22Rv1 (cell line): Measurements from ENCODE around the gene CLEC16A.
"Not testable (repeated sequence)": the region's sequence is repeated elsewhere in the genome, so short reads cannot be mapped to it uniquely, and the experiment has no call there.

Source experiments
- H3K27ac ChIP-seq: fragments of 450-650 bp; 2 replicates; pipeline ENCODE4 v1.5.1; 2017
- ZFX ChIP-seq: fragments of 450-650 bp; IDR thresholded peaks from 2 replicates; pipeline ENCODE4 v1.6.1; 2017; ENCODE audit warnings: antibody characterized with exemption, borderline replicate concordance
- TF ChIP-seq, protein P1 (sequence below): fragments of 450-650 bp; IDR thresholded peaks from 2 replicates; pipeline ENCODE4 v1.5.1; 2017; ENCODE audit warnings: mild to moderate bottlenecking

Gene CLEC16A

DNA sequence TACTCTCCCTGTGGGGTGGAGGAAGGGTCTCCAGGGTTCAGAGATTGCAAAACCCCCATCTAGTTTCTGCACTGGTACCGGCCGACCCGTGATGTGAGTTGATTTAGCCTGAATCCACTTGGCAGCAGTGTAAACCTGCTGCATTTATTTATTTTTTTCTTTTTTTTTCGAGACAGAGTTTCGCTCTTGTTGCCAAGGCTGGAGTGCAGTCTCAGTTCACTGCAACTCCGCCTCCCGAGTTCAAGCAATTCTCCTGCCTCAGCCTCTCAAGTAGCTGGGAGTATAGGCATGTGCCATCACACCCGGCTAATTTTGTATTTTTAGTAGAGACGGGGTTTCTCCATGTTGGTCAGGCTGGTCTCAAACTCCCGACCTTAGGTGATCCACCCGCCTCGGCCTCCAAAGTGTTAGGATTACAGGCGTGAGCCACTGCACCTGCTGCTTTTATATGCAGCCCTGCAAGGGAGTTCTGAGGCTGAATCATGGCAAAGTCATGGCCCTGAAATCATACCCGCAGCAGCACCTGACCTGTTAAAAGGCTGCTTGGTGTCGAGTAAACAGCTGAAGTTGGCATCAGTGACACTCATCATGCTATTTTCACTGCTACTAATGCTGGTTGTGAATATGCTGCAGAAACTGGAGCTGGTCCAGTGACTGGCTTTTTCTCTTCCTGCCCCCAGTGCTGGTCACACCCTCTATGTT lies 23.5 kb upstream of the CLEC16A start:
- no peak for TF ChIP-seq ZFX
- TF ChIP-seq, protein P1, sequence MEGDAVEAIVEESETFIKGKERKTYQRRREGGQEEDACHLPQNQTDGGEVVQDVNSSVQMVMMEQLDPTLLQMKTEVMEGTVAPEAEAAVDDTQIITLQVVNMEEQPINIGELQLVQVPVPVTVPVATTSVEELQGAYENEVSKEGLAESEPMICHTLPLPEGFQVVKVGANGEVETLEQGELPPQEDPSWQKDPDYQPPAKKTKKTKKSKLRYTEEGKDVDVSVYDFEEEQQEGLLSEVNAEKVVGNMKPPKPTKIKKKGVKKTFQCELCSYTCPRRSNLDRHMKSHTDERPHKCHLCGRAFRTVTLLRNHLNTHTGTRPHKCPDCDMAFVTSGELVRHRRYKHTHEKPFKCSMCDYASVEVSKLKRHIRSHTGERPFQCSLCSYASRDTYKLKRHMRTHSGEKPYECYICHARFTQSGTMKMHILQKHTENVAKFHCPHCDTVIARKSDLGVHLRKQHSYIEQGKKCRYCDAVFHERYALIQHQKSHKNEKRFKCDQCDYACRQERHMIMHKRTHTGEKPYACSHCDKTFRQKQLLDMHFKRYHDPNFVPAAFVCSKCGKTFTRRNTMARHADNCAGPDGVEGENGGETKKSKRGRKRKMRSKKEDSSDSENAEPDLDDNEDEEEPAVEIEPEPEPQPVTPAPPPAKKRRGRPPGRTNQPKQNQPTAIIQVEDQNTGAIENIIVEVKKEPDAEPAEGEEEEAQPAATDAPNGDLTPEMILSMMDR = no peak
- no peak overlapping the region for H3K27ac ChIP-seq

DNA sequence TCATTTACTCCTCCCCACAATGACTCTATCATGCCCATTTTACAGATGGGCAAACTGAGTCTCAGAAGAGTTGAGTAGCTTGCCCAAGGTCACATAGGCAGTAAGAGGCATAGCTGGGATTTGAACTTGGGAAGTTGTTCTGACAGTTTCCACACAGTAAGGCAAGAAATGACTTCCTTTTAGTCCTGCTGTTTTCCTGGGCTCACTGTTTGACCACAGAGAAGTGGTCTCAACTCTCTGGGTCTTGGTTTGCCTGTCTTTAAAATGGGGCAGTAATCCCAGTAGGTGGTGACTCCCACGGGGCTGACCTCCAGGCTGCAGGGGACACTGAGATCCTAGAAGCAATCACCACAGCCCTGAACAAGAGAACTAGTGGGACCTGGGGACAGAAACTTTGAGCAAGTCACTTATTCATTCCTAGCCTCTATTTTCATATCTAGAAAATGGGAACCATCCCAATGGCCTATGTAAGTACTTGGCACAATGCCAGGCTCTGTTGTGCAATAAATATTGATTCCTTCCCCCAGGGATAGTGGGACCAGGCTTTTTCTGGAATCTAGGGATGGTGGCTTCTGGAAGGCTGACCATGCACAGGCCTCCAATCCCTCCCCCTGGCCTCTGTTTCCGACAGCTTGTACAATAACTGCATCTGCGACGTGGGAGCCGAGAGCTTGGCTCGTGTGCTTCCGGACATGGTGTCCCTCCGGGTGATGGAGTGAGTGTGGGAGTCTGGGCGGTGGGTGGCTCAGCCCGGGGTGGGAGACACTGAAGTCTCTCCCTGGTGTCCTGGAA lies 22.6 kb upstream of the CLEC16A start:
- TF ChIP-seq ZFX = no peak
- TF ChIP-seq, protein P1 = no peak
- H3K27ac ChIP-seq = no peak overlapping the region

DNA sequence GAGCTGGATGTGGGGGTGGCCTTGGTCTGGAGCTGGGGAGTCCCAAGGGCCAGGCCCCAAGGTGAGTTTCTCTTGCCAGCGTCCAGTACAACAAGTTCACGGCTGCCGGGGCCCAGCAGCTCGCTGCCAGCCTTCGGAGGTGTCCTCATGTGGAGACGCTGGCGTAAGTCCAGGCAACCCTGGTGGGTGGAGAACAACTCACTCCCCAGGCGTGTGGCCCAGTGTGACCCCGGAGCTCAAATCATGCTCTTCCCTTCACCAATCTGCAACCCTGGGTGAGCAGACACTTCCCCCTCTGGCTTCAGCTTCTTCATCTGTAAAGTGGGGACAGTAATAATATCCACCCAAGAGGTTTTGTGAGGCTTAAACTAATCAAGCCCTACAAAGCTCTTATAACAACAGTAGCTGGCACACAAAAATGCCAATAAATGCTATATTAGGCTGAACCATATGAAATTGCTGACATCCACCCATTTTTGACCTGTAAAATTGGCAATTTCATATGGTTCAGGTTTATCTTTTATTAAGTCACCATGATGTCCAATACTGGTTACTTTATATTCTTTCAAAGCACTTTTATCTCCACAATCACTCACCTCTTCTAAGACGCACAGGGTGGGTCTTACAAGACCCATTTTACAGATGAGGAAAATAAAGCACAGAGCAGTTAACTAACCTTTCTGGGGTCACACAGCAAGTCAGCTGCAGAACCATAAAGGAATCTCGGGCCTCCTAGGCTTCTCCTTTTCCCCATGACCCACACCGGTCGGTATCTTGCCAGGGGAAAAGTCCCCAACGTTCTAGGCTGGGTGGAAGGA lies 21.8 kb upstream of the CLEC16A start:
- H3K27ac ChIP-seq = no peak overlapping the region
- TF ChIP-seq, protein P1 = no peak
- no peak for TF ChIP-seq ZFX

DNA sequence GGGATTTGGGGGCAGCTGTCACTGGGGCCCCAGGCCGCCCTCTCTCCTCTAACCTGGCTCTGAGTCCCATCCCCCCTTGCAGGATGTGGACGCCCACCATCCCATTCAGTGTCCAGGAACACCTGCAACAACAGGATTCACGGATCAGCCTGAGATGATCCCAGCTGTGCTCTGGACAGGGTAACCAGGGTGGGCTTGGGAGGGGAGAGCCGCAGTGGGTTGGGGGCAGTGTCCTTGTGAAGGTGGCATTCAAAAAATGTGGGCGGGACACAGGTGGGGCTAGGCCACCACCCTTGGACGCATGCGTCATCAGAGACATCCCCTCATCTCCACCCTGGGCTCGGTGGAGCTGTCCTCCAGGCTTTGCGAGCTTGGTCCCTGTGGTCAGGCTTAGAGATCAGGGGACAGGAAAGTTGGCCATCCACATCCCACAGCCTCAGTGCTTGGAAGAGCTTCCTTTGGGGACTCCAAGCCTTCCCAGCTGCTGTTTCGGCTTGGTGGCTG lies 21.2 kb upstream of the CLEC16A start:
- TF ChIP-seq, protein P1 = no peak
- TF ChIP-seq ZFX = no peak
- no peak overlapping the region for H3K27ac ChIP-seq

DNA sequence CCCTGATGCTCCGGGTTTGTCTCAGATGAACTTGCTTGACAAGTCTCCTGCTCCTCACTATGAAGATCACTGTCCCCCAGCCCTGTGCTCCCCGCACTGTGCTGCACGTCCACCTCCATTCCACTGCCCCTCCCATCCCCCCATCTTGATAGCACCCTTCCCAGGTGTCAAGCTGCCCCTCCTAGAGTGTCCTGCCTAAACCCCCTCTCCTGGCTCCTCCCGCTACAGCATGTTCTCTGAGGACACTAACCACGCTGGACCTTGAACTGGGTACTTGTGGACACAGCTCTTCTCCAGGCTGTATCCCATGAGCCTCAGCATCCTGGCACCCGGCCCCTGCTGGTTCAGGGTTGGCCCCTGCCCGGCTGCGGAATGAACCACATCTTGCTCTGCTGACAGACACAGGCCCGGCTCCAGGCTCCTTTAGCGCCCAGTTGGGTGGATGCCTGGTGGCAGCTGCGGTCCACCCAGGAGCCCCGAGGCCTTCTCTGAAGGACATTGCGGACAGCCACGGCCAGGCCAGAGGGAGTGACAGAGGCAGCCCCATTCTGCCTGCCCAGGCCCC lies 20.6 kb upstream of the CLEC16A start:
- H3K27ac ChIP-seq = no peak overlapping the region
- no peak for TF ChIP-seq ZFX
- TF ChIP-seq, protein P1 = no peak

DNA sequence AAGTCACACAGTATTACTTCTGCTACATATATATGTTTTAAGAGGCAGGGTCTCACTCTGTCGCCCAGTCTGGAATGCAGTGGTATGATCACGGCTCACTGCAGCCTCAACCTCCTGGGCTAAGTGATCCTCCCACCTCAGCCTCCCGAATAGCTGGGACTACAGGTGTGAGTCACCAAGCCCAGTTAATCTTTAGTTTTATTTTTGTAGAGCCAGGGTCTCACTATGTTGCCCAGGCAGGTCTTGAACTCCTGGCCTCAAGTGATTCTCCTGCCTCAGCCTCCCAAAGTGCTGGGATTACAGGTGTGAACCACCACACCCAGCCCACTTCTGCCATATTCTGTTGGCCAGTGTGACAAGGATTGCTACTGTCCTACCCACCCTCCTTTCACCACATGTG lies 19.1 kb upstream of the CLEC16A start:
- H3K27ac ChIP-seq = not testable (repeated sequence)

DNA sequence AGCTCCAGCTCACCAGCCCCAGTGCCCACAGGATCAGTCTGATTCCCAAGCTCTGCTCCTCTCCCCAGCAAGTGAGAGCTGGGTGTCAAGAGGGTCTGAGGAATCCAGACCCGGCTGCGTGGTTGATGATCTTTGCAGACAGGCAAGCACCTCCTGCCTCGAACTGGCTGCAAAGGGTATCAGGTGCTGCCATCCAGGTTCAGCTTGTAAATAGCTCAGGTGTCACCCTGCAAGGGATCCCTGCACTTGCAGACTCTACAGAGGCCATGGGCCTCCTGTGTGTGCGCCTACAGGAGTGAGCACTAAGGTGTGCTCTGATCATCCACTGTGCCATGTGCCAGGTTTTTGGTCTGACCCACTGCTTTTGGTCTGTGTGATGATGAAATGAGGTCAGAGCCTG lies 18.3 kb upstream of the CLEC16A start:
- H3K27ac ChIP-seq = no peak overlapping the region
- TF ChIP-seq, protein P1 = no peak
- TF ChIP-seq ZFX = no peak
